Mesendoderm (in vitro differentiated cells): ENCODE measurements around the gene NR3C2.

ENCODE experiments used
- DNase-seq: peaks from one replicate; pipeline ENCODE4 v3.0.0; 2013
- H2AK5ac ChIP-seq: 2 replicates; pipeline ENCODE4 v1.6.1; 2013; ENCODE audit warnings: low read length, inconsistent platforms
- H2BK120ac ChIP-seq: 2 replicates; pipeline ENCODE4 v1.6.1; 2013; ENCODE audit warnings: low read depth, mild to moderate bottlenecking, low read length, moderate library complexity, mixed read lengths
- H2BK15ac ChIP-seq: replicated peaks from 2 replicates; pipeline ENCODE4 v1.6.1; 2013; ENCODE audit warnings: low read depth, mild to moderate bottlenecking, moderate library complexity
- H2BK5ac ChIP-seq: 2 replicates; pipeline ENCODE4 v1.6.1; 2013; ENCODE audit warnings: low read length, inconsistent platforms
- H3K18ac ChIP-seq: 2 replicates; pipeline ENCODE4 v1.6.1; 2013; ENCODE audit warnings: mild to moderate bottlenecking, low read length, mixed read lengths
- H3K23ac ChIP-seq: one replicate; pipeline ENCODE4 v1.6.1; 2013; ENCODE audit warnings: low read length
- H3K27ac ChIP-seq: 2 replicates; pipeline ENCODE4 v1.5.1; 2013; ENCODE audit warnings: low read depth, mild to moderate bottlenecking, inconsistent platforms, low read length, moderate library complexity
- H3K27me3 ChIP-seq: 2 replicates; pipeline ENCODE4 v1.6.1; 2013; ENCODE audit warnings: low read length, control low read depth, mild to moderate bottlenecking, inconsistent platforms; ENCODE audit not compliant: insufficient read depth, poor library complexity
- H3K36me3 ChIP-seq: 2 replicates; pipeline ENCODE4 v1.6.1; 2013; ENCODE audit warnings: low read length, inconsistent platforms; ENCODE audit not compliant: control insufficient read depth, insufficient read depth
- H3K4ac ChIP-seq: one replicate; pipeline ENCODE4 v1.6.1; 2013; ENCODE audit warnings: low read depth, mild to moderate bottlenecking, low read length, moderate library complexity
- H3K4me1 ChIP-seq: 2 replicates; pipeline ENCODE4 v1.6.1; 2013; ENCODE audit warnings: low read depth, low read length, inconsistent platforms; ENCODE audit not compliant: control insufficient read depth
- H3K4me2 ChIP-seq: 2 replicates; pipeline ENCODE4 v1.6.1; 2013; ENCODE audit warnings: low read length
- H3K4me3 ChIP-seq: 2 replicates; pipeline ENCODE4 v1.5.1; 2013; ENCODE audit warnings: mild to moderate bottlenecking, low read length
- H3K56ac ChIP-seq: one replicate; pipeline ENCODE4 v1.6.1; 2013; ENCODE audit warnings: low read length
- H3K79me1 ChIP-seq: 2 replicates; pipeline ENCODE4 v1.6.1; 2013; ENCODE audit warnings: low read length, inconsistent platforms
- H3K79me2 ChIP-seq: 2 replicates; pipeline ENCODE4 v1.6.1; 2013; ENCODE audit warnings: mild to moderate bottlenecking, low read length; ENCODE audit not compliant: control insufficient read depth, insufficient read depth
- H3K9ac ChIP-seq: 2 replicates; pipeline ENCODE4 v1.6.1; 2013; ENCODE audit warnings: low read length, inconsistent platforms
- H4K5ac ChIP-seq: one replicate; pipeline ENCODE4 v1.6.1; 2013; ENCODE audit warnings: low read length
- H4K8ac ChIP-seq: one replicate; pipeline ENCODE4 v1.6.1; 2013; ENCODE audit warnings: low read depth, mild to moderate bottlenecking, control low read depth, low read length, moderate library complexity
- WGBS: extraction: QIAGEN DNeasy Blood & Tissue Kit; methylation state at CpG from one replicate; pipeline ENCODE4 v1.1.7; 2013; ENCODE audit warnings: low lambda C conversion rate, missing lambda C conversion rate; ENCODE audit not compliant: insufficient coverage; ENCODE audit errors: extremely low coverage; 5-methylcytosine and 5-hydroxymethylcytosine counted together

The NR3C2 gene

GRCh38 chr4:148289740-148290139, 152.5 kb downstream of the NR3C2 start:
- no peaks in the 10 kb centered on the region for H3K27me3 ChIP-seq

GRCh38 chr4:148288448-148288847, 153.8 kb downstream of the NR3C2 start:
- Histone ChIP-seq H3K56ac (no peak overlapping the region), H3K36me3 (no peaks in the 10 kb centered on the region), H2BK5ac (no peak overlapping the region), H2AK5ac (no peak overlapping the region), H2BK120ac (no peak overlapping the region), H3K27ac (no peak overlapping the region), H3K9ac (no peak overlapping the region), H3K23ac (no peak overlapping the region), H3K79me1 (no peaks in the 10 kb centered on the region), H3K18ac (no peak overlapping the region), H4K5ac (no peak overlapping the region), H2BK15ac (no peak overlapping the region), H3K4me2 (no peak overlapping the region), H3K4me1 (no peaks in the 10 kb centered on the region), H3K4me3 (no peak overlapping the region), H4K8ac (no peak overlapping the region), H3K79me2 (no peaks in the 10 kb centered on the region), H3K27me3 (no peaks in the 10 kb centered on the region), H3K4ac (no peak overlapping the region)
- no CpG with 5 or more reads among the region's 3 CpGs for WGBS
- no peak for DNase-seq

More at GRCh38 chr4:148289740-148290139, 152.5 kb downstream of the NR3C2 start:
- Histone ChIP-seq H3K18ac (no peak overlapping the region), H4K5ac (no peak overlapping the region), H3K23ac (no peak overlapping the region), H4K8ac (no peak overlapping the region), H3K56ac (no peak overlapping the region), H3K79me1 (no peaks in the 10 kb centered on the region), H3K9ac (no peak overlapping the region), H3K79me2 (no peaks in the 10 kb centered on the region), H2AK5ac (no peak overlapping the region), H3K36me3 (no peaks in the 10 kb centered on the region), H3K4ac (no peak overlapping the region), H3K4me2 (no peak overlapping the region), H3K4me1 (no peaks in the 10 kb centered on the region), H3K4me3 (no peak overlapping the region), H2BK5ac (no peak overlapping the region), H3K27ac (no peak overlapping the region), H2BK120ac (no peak overlapping the region), H2BK15ac (no peak overlapping the region)
- WGBS, result no CpG with 5 or more reads among the region's 4 CpGs
- DNase-seq, result peak; percentile 10

GRCh38 chr4:148287111-148287510, 155.1 kb downstream of the NR3C2 start:
- Histone ChIP-seq H3K4me3 (no peak overlapping the region), H4K5ac (no peak overlapping the region), H3K79me1 (no peaks in the 10 kb centered on the region), H2BK5ac (no peak overlapping the region), H3K27ac (no peak overlapping the region), H3K56ac (no peak overlapping the region), H3K79me2 (no peaks in the 10 kb centered on the region), H2BK120ac (no peak overlapping the region), H3K27me3 (no peaks in the 10 kb centered on the region), H3K18ac (no peak overlapping the region), H3K36me3 (no peaks in the 10 kb centered on the region), H3K4me1 (no peaks in the 10 kb centered on the region), H2BK15ac (no peak overlapping the region), H3K4me2 (no peak overlapping the region), H3K4ac (no peak overlapping the region), H3K9ac (no peak overlapping the region), H3K23ac (no peak overlapping the region), H2AK5ac (no peak overlapping the region), H4K8ac (no peak overlapping the region)
- no CpG with 5 or more reads among the region's 1 CpG for WGBS
- DNase-seq, result no peak

- Histone ChIP-seq H3K23ac (no peak overlapping the region), H3K18ac (no peak overlapping the region), H3K9ac (no peak overlapping the region), H3K36me3 (no peaks in the 10 kb centered on the region), H3K4me3 (no peak overlapping the region), H3K27ac (no peak overlapping the region), H2BK120ac (no peak overlapping the region), H3K79me2 (no peaks in the 10 kb centered on the region), H3K56ac (no peak overlapping the region), H2BK15ac (no peak overlapping the region), H2BK5ac (no peak overlapping the region), H3K4me2 (no peak overlapping the region), H4K5ac (no peak overlapping the region), H4K8ac (no peak overlapping the region), H2AK5ac (no peak overlapping the region), H3K27me3 (no peaks in the 10 kb centered on the region), H3K4me1 (no peaks in the 10 kb centered on the region), H3K79me1 (no peaks in the 10 kb centered on the region), H3K4ac (no peak overlapping the region)
- DNase-seq, result no peak
Observed at GRCh38 chr4:148286012-148286411, 156.2 kb downstream of the NR3C2 start.

- no peak overlapping the region for H2AK5ac ChIP-seq
- H3K36me3 ChIP-seq, result no peaks in the 10 kb centered on the region
- H3K27me3 ChIP-seq, result no peaks in the 10 kb centered on the region
- no peak overlapping the region for H2BK15ac ChIP-seq
- H3K4ac ChIP-seq, result no peak overlapping the region
- H3K27ac ChIP-seq, result no peak overlapping the region
- H3K4me3 ChIP-seq, result no peak overlapping the region
- H3K4me2 ChIP-seq, result no peak overlapping the region
- no peaks in the 10 kb centered on the region for H3K79me2 ChIP-seq
- no peak overlapping the region for H2BK120ac ChIP-seq
- H2BK5ac ChIP-seq, result no peak overlapping the region
- no peak overlapping the region for H3K23ac ChIP-seq
- H4K8ac ChIP-seq, result no peak overlapping the region
- no peaks in the 10 kb centered on the region for H3K79me1 ChIP-seq
- no peak overlapping the region for H3K56ac ChIP-seq
- H3K18ac ChIP-seq, result no peak overlapping the region
- WGBS, result no CpG with 5 or more reads among the region's 4 CpGs
- no peak overlapping the region for H4K5ac ChIP-seq
- no peak for DNase-seq
- H3K4me1 ChIP-seq, result no peaks in the 10 kb centered on the region
- no peak overlapping the region for H3K9ac ChIP-seq
Observed at GRCh38 chr4:148283665-148284064, 158.5 kb downstream of the NR3C2 start.

GRCh38 chr4:148278310-148278709, 163.9 kb downstream of the NR3C2 start:
- Histone ChIP-seq H3K79me1 (no peaks in the 10 kb centered on the region), H3K36me3 (no peaks in the 10 kb centered on the region), H2BK15ac (no peak overlapping the region), H2BK5ac (no peak overlapping the region), H2BK120ac (no peak overlapping the region), H3K27ac (no peak overlapping the region), H3K27me3 (no peaks in the 10 kb centered on the region), H3K18ac (no peak overlapping the region), H3K4me3 (no peak overlapping the region), H3K4me1 (peaks cover 2% of the 10 kb centered on the region), H3K4ac (no peak overlapping the region), H3K79me2 (no peaks in the 10 kb centered on the region), H4K8ac (no peak overlapping the region), H2AK5ac (no peak overlapping the region), H3K4me2 (no peak overlapping the region), H3K56ac (no peak overlapping the region), H3K23ac (no peak overlapping the region), H4K5ac (no peak overlapping the region), H3K9ac (no peak overlapping the region)
- no CpG with 5 or more reads among the region's 9 CpGs for WGBS
- DNase-seq, result no peak
